Activated naive CD4-positive, alpha-beta T cell treated with anti-CD3 and anti-CD28 coated beads, Interleukin-2, amount 10 ng/mL, durations not matched to agents 7 days and 5 days (primary cell): ENCODE data around the gene CCDC88C.

Source experiments
- CTCF ChIA-PET: fragments of 350-600 bp; sonication (Branson Sonifier 250); formaldehyde crosslinking; loops from one replicate; lab custom pipeline; 2021; ENCODE audit warnings: antibody characterized with exemption; lab: Charles Lee
- DNase-seq: peaks from one replicate; pipeline ENCODE4 v3.0.0-alpha.2; 2020
- H3K27ac Mint-ChIP-seq: one replicate; pipeline ENCODE4 v1.8.0; 2021; ENCODE audit warnings: mild to moderate bottlenecking, moderate library complexity, mixed read lengths
- H3K27me3 Mint-ChIP-seq: one replicate; pipeline ENCODE4 v1.8.0; 2021; ENCODE audit warnings: mild to moderate bottlenecking, mixed read lengths
- H3K36me3 Mint-ChIP-seq: one replicate; pipeline ENCODE4 v1.8.0; 2021; ENCODE audit warnings: mixed read lengths
- H3K4me1 Mint-ChIP-seq: one replicate; pipeline ENCODE4 v1.8.0; 2021; ENCODE audit warnings: mixed read lengths
- H3K4me3 Mint-ChIP-seq: one replicate; pipeline ENCODE4 v1.8.0; 2021; ENCODE audit warnings: mild to moderate bottlenecking, moderate library complexity, mixed read lengths
- H3K9me3 Mint-ChIP-seq: one replicate; pipeline ENCODE4 v1.8.0; 2021; ENCODE audit warnings: mixed read lengths

CCDC88C gene

DNA sequence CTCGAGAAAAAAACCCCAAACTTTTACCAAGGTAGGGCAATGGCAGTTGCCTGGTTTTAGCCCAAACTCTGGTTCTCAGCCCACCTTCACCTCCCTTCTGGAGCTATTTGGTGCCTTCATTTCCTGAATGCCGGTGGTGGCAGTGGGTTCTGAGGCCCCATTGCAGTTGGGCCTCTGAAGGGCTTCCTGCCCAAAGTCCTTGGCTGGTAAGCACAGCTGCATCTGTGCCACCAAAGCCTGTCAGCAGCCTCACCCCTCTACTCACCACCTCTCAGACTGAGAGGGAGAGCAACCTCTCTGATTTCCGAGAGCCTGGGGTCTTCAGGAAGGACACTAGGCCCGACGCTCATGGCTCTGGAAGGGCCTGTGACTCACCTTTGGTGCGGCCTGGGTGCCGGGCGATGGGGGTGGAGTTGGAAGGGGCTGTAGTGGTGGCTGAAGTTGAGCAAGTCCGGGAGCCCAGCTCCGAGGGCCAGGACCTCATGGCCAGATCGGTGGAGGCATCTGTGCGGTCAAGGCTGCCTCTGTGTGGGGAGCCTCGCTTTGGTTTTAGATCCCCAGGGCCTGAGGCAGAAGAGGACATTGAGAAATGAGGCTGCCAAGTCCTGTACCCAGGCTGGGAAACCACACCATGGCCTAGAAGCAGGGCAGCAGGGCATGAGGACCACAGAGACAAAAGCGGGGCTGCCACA lies 134.5 kb downstream of the CCDC88C start:
- H3K4me3 Mint-ChIP-seq = no peak overlapping the region
- peaks cover 76% of the 10 kb centered on the region for H3K36me3 Mint-ChIP-seq
- no peaks in the 10 kb centered on the region for H3K9me3 Mint-ChIP-seq
- DNase-seq = no peak
- CTCF ChIA-PET = interaction anchor here (1.1 to 13.7 kb wide), 2 partner anchors 109 to 142 kb away, joined by 3 to 229 read pairs; no protein-coding TSS in a partner anchor
- H3K4me1 Mint-ChIP-seq = peaks cover 19% of the 10 kb centered on the region
- peak overlapping the region; percentile 62 for H3K27ac Mint-ChIP-seq
- H3K27me3 Mint-ChIP-seq = no peaks in the 10 kb centered on the region

DNA sequence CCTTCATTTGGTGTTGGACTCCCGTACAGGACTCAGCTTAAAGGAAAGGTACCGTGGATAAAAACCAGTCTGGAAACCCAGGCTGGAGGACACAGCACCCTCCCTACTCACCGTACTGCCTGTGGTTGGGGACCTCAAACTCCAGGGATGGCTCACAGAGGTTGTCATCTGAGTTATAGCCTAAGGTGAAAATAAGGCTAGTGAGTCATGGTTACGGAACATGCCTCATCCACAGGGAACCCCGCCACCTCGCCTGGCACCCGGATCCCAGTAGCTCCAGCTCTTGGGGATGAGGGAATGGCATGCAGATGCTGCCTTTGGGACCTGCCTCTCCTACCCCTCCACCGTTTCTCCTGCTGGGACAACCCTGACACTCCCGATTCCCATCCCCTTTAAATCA lies 136.3 kb downstream of the CCDC88C start:
- Mint-ChIP-seq H3K27ac (no peak overlapping the region), H3K36me3 (peaks cover 76% of the 10 kb centered on the region), H3K4me1 (peaks cover 16% of the 10 kb centered on the region), H3K4me3 (no peak overlapping the region), H3K9me3 (no peaks in the 10 kb centered on the region), H3K27me3 (no peaks in the 10 kb centered on the region)
- CTCF ChIA-PET = interaction anchor here (1.2 to 13.7 kb wide), 2 partner anchors 21 to 107 kb away, joined by 3 to 229 read pairs; no protein-coding TSS in a partner anchor
- no peak for DNase-seq

DNA sequence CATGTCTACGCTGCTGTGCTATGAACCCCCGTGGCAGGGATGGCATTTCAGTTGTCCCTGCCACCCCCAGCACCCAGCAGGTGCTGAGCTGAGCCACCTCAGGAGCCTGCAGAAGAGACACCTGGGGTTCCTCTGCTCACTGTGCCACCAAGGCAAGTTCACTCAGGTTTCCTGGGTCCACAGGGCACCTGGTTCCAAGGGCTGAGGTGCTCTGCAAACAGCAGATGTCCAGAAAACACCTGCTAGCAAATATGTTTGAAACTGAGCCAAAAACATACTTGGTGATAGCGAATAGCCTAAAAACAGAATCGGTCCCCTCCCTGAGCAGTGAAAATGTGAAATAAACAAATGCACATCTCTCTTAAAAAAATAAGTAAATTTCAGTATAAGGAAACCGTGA lies 137.5 kb downstream of the CCDC88C start:
- Mint-ChIP-seq H3K9me3 (no peaks in the 10 kb centered on the region), H3K4me1 (peaks cover 5% of the 10 kb centered on the region), H3K36me3 (peaks cover 70% of the 10 kb centered on the region), H3K27me3 (no peaks in the 10 kb centered on the region), H3K27ac (no peak overlapping the region), H3K4me3 (no peak overlapping the region)
- DNase-seq = no peak
- CTCF ChIA-PET = interaction anchor here (1.1 to 13.7 kb wide), 2 partner anchors 36 to 106 kb away, joined by 3 to 229 read pairs; partner anchors contain the start of gene GPR68

DNA sequence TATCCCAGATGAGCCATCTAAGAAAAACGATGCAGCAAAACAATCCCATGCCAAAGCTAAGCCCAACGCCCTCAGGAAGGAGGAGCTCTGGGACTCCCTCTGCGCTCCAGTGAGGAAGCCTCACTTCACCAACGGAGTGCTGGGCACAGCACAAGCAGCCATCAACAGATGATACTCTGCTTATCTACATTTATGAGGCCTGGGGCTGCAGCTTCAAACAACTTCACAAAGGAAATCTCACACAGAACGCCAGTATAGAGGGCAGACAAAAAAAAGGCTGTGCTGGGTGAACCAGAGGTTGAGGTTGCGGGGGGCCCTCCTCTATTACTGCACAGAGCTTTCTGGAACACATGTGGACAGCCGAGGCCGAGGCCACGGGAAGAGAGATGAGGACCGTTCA lies 138.3 kb downstream of the CCDC88C start:
- Mint-ChIP-seq H3K36me3 (peaks cover 69% of the 10 kb centered on the region), H3K27me3 (no peaks in the 10 kb centered on the region), H3K4me1 (peaks cover 2% of the 10 kb centered on the region), H3K27ac (no peak overlapping the region), H3K4me3 (no peak overlapping the region), H3K9me3 (no peaks in the 10 kb centered on the region)
- CTCF ChIA-PET = interaction anchor here (1.0 to 13.7 kb wide), 3 partner anchors 18 to 105 kb away, joined by 3 to 229 read pairs (median 4); partner anchors contain the start of gene GPR68
- no peak for DNase-seq

DNA sequence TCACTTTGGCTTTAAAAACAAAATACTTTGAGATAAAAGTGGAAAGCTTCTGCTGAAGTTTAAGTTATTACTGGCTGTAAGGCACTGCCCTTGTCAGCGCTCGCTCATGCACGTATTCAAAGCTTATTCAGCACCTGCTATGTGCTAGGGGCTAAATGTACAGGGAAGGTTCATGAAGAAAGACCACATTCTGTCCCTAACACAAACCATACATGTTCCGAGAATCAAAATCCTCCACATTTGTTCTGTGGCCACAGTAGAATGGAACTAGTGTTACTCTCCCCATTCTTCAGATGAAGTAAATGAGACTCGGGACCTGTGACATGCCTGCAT lies 139.3 kb downstream of the CCDC88C start:
- no peak overlapping the region for H3K4me3 Mint-ChIP-seq
- no peaks in the 10 kb centered on the region for H3K4me1 Mint-ChIP-seq
- H3K36me3 Mint-ChIP-seq = peaks cover 61% of the 10 kb centered on the region
- peak overlapping the region; percentile 16 for H3K27ac Mint-ChIP-seq
- CTCF ChIA-PET = interaction anchor here (0.9 to 13.7 kb wide), 3 partner anchors 23 to 104 kb away, joined by 3 to 229 read pairs (median 4); partner anchors contain the start of gene GPR68
- no peak for DNase-seq
- H3K9me3 Mint-ChIP-seq = no peaks in the 10 kb centered on the region
- H3K27me3 Mint-ChIP-seq = no peaks in the 10 kb centered on the region

DNA sequence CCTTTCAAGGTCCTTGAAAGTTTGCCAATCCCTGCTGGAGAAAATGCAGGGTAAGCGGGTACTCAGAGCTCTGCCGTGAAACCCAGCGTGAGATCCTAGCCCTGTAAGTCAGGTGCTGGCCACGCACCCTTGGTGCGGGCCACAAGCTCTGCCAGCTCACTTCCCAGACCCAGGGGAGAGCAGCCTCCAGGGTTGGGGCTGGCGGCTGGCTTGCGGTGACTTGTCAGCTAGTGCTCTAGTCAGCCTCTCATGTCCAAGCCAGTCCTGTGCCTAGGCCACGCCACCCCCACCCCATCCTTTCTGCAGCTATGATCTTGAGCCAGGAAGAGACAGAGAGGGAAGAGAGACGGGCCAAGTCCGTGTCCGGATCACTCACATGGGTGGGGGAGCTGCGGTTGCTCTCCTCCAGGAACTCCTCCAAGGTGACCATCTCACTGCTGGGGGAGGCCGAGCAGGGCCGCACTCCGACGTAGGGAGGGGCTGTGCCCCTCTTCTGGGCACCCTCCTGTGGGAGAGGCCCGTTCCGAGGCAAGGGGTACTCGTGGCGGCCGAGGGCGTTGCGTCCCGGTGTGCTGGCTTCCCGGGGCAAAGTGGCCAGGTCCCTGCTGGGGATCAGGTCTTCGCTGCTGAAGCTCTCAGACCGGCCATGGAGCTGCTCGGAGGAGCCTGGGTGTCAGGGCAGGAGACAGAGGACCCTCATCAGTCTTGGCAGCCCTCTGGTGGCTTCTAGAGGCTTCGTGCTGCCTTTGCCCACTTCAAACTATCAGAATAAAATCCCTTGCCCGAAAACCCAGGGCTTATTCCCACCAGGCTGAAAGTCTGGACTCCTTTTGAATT lies 139.9 kb downstream of the CCDC88C start:
- peaks cover 55% of the 10 kb centered on the region for H3K36me3 Mint-ChIP-seq
- H3K9me3 Mint-ChIP-seq = no peaks in the 10 kb centered on the region
- CTCF ChIA-PET = interaction anchor here (0.9 to 13.7 kb wide), 5 partner anchors 8 to 103 kb away, joined by 3 to 229 read pairs (median 4); partner anchors contain the start of gene GPR68
- no peak for DNase-seq
- no peak overlapping the region for H3K4me3 Mint-ChIP-seq
- H3K27ac Mint-ChIP-seq = no peak overlapping the region
- no peaks in the 10 kb centered on the region for H3K4me1 Mint-ChIP-seq
- no peaks in the 10 kb centered on the region for H3K27me3 Mint-ChIP-seq

DNA sequence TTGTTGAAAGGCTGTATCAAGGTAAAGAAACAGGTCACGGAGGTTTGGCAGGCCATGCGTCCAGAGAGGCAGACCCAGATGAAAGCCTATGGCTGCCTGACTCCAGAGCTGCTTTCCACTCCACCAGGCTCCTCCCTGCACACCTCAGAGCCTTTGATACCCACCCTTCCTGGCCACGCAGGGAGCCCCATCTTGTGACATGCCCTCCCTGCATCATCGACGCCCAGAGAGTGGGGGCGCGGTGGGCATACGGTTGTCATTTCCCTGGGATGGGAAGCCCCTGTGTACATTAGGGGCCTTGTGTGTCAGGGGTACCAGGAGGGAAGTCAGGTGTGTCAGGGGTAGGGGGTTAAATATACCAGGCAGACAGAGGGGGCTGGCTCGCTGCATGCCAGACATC lies 142.8 kb downstream of the CCDC88C start:
- Mint-ChIP-seq H3K4me1 (peaks cover 2% of the 10 kb centered on the region), H3K27ac (no peak overlapping the region), H3K27me3 (no peaks in the 10 kb centered on the region), H3K4me3 (no peak overlapping the region), H3K9me3 (no peaks in the 10 kb centered on the region), H3K36me3 (peaks cover 48% of the 10 kb centered on the region)
- CTCF ChIA-PET = interaction anchor here (1.7 kb wide), 1 partner anchor 11 kb away, joined by 7 read pairs; no protein-coding TSS in a partner anchor
- DNase-seq = no peak

DNA sequence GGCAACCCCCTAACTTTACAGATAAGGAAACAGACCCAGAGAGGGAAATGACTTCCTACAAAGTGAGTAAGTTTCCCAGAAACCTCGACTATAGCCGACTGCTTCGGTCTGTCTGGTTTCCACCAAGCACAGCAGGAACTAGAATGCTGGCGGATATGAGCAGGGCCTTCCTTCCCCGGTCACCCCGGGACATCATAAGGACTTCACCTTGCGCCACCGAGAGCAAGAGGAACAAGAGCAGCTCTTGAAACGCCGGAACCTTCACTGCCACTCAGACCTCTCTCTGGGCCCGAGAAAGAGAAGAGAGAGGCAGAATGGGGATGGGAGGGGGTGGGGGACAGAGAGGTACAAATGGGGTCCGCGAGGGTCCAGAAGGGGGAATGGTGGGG lies 143.7 kb downstream of the CCDC88C start:
- DNase-seq = no peak
- Mint-ChIP-seq H3K27me3 (no peaks in the 10 kb centered on the region), H3K27ac (no peak overlapping the region), H3K4me3 (no peak overlapping the region), H3K4me1 (peaks cover 8% of the 10 kb centered on the region), H3K36me3 (peaks cover 50% of the 10 kb centered on the region), H3K9me3 (no peaks in the 10 kb centered on the region)
- CTCF ChIA-PET = interaction anchor here (1.7 kb wide), 1 partner anchor 12 kb away, joined by 7 read pairs; no protein-coding TSS in a partner anchor

DNA sequence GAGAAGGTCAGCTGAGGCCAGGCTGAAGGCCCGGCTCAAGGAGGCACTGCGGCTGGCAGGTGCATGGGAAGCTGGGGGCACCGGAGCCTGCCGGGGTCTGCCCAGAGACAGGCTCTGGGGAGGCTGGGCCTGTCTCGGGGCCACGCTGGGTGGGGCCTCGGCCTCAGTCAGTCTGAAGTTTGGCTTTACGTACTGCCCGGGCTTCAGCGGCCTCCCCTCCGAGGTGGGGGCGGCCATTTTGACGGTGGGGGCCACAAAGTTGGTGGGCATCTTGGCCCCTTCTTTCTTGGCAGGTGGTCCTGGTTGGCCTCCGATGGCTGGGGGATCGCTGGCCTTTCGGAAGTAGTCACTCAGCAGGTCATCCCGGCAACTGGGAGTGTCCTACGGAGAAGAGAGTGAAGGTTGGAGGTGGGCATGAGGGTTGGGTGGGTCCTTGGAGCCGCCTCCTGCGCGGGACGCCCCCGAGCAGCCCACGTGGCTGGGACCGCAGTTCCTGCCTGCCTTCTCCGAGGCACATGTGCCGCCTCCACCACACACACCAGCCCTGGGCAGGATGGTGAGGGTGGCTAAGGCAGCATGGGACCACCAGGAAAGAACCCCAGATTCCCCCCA lies 144.2 kb downstream of the CCDC88C start:
- Mint-ChIP-seq H3K4me1 (peaks cover 9% of the 10 kb centered on the region), H3K9me3 (no peaks in the 10 kb centered on the region), H3K27me3 (no peaks in the 10 kb centered on the region), H3K27ac (no peak overlapping the region), H3K4me3 (no peak overlapping the region), H3K36me3 (peaks cover 48% of the 10 kb centered on the region)
- CTCF ChIA-PET = no interaction called here
- DNase-seq = no peak

DNA sequence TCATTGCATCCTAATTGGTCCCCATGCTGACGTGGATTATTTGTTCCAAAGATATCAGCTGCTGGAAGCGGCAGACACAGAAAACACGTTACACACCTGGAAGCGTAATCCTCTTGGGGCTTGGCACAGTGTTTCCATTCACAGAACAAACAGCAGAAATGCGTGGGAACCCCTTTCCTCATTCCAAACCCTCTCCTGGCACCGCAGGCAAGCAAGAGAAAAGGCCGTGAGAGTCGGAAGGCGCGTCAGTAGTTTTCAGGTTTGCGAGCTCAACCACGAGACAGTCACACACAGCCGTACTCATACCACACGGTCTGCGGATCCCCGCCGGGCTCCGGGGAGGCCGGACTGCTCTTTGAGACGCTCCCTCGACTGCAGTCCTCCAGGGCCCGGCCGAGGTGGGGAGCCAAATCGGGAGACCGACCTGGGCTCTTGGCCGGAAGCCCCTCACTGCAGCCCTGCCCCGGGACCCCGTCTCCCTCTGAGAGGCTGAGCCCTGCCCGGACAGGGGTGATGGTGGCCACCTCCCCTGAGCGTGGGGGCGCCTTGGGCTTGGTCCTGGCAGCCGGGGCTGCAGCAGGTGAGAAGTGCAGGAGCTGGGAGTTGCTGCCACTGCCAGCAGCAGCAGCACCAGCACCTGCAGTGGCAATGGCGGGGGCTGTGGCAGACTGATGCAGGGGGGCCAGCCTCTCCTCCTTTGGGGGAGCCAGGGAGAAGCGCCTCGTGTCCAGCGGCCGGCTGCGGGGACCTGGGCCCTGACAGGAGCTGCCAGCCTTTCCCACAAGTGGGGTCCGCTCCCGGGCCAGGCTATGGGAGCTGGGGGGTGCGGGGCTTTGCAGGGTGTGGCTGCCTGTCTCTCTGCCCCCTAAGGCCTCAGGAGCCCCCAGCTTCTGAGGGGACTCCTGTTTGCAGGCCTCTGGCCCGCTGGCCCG lies 145.0 kb downstream of the CCDC88C start:
- CTCF ChIA-PET = interaction anchor here (0.7 to 1.6 kb wide), 2 partner anchors 14 to 95 kb away, joined by 3 to 6 read pairs; no protein-coding TSS in a partner anchor
- DNase-seq = no peak
- H3K4me1 Mint-ChIP-seq = peaks cover 12% of the 10 kb centered on the region
- H3K27ac Mint-ChIP-seq = no peak overlapping the region
- no peak overlapping the region for H3K4me3 Mint-ChIP-seq
- no peaks in the 10 kb centered on the region for H3K9me3 Mint-ChIP-seq
- peaks cover 50% of the 10 kb centered on the region for H3K36me3 Mint-ChIP-seq
- no peaks in the 10 kb centered on the region for H3K27me3 Mint-ChIP-seq

DNA sequence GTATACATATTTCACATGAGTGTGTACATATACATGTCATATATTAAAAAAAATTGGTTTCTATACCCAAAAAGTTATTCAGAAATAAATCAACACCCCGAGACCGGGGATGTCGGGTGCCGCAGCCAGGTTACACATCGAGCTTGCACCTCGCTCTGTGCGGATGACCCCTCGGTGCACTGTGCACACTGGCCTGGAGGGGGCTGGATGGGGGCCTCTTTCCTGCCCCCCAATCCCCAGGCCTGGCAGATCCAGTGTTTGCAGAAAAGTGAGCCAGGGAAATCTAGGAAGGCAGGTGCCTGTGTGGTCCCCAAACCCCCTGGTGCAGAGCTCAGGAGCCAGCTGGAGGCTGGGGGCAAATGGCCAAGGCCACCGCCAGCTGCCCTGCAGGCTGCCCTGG lies 146.0 kb downstream of the CCDC88C start:
- Mint-ChIP-seq H3K36me3 (peaks cover 45% of the 10 kb centered on the region), H3K27me3 (no peaks in the 10 kb centered on the region), H3K4me1 (peaks cover 15% of the 10 kb centered on the region), H3K27ac (no peak overlapping the region), H3K4me3 (no peak overlapping the region), H3K9me3 (no peaks in the 10 kb centered on the region)
- DNase-seq = no peak
- CTCF ChIA-PET = interaction anchor here (0.7 to 1.6 kb wide), 2 partner anchors 15 to 94 kb away, joined by 3 to 6 read pairs; no protein-coding TSS in a partner anchor

DNA sequence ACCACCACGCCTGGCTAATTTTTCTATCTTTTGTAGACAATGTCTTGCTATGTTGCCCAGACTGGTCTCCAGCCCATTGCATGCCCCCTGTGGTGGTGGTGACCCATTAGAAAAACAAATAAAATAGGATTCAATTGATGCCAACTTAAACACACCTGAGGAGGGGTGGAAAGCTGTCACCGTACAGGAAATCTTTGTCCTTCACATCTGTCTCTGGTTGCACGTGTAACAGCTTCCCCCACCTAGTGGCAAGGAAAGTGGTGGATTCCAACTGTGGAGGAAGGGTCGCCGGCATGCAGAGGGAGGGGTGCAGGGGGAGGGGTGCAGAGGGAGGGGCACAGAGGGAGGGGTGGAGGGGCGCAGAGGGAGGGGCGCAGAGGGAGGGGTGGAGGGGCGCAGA lies 147.0 kb downstream of the CCDC88C start:
- H3K4me3 Mint-ChIP-seq = no peak overlapping the region
- H3K36me3 Mint-ChIP-seq = peaks cover 39% of the 10 kb centered on the region
- CTCF ChIA-PET = no interaction called here
- no peak for DNase-seq
- H3K9me3 Mint-ChIP-seq = no peaks in the 10 kb centered on the region
- H3K4me1 Mint-ChIP-seq = peaks cover 19% of the 10 kb centered on the region
- no peaks in the 10 kb centered on the region for H3K27me3 Mint-ChIP-seq
- H3K27ac Mint-ChIP-seq = peak overlapping the region; percentile 19

DNA sequence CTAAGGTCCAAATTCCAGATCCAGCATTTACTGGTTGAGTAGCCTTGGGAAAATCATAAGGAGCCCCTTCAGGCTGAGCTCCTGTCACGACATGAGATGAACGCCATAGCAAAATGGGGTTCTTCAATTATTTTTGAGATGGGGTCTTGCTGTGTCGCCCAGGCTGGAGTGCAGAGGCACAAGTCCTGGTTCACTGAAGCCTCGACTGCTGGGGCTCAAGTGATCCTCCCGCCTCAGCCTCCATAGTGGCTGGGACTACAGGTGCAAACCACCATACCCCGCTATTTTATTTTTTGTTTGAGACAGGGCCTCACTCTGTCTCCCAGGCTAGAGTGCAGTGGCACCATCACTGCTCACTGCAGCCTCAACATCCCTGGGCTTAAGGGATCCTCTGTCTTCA lies 147.4 kb downstream of the CCDC88C start:
- H3K36me3 Mint-ChIP-seq = peaks cover 41% of the 10 kb centered on the region
- peaks cover 3% of the 10 kb centered on the region for H3K27me3 Mint-ChIP-seq
- no peaks in the 10 kb centered on the region for H3K9me3 Mint-ChIP-seq
- CTCF ChIA-PET = no interaction called here
- peaks cover 23% of the 10 kb centered on the region for H3K4me1 Mint-ChIP-seq
- H3K4me3 Mint-ChIP-seq = no peak overlapping the region
- peak overlapping the region; percentile 19 for H3K27ac Mint-ChIP-seq
- no peak for DNase-seq
